A673 (cell line): ENCODE measurements around the gene NPHP4. TPM values are rescaled to one million over a fixed set of nuclear protein-coding genes. Genes with fewer than 3 reads are reported as not detected.

Experiments
- BruUV-seq: library from RNA; stranded (reverse); fragments of 400-500 nt; replicated peaks from 2 replicates; lab custom pipeline; 2021; lab: Mats Ljungman, UMichigan
- CTCF ChIA-PET: fragments of 300-600 bp; sonication (Branson Sonifier 250); formaldehyde crosslinking; loops from one replicate; lab custom pipeline; 2022; ENCODE audit warnings: antibody characterized with exemption; lab: Charles Lee
- POLR2A ChIA-PET: fragments of 300-600 bp; sonication (Branson Sonifier 250); formaldehyde crosslinking; loops from one replicate; lab custom pipeline; 2022; ENCODE audit warnings: antibody characterized with exemption; ENCODE audit not compliant: low non-redundant PET; lab: Charles Lee
- DNase-seq: peaks from one replicate; pipeline ENCODE4 v3.0.0-alpha.2; 2015; ENCODE audit warnings: low spot score
- H3K27ac ChIP-seq: fragments of 200-600 bp; sonication (generic); 2 replicates; pipeline ENCODE4 v1.5.1; 2016; ENCODE audit warnings: mixed run types, low read depth, mild to moderate bottlenecking, mixed read lengths, antibody characterized with exemption, low read length; ENCODE audit not compliant: poor library complexity, severe bottlenecking
- H3K27me3 ChIP-seq: fragments of 200-600 bp; sonication (generic); replicated peaks from 2 replicates; pipeline ENCODE4 v1.6.1; 2017; ENCODE audit warnings: mixed run types, low read depth, mild to moderate bottlenecking, mixed read lengths, antibody characterized with exemption, low read length; ENCODE audit not compliant: insufficient read depth, poor library complexity
- H3K36me3 ChIP-seq: fragments of 200-600 bp; sonication (generic); 2 replicates; pipeline ENCODE4 v1.6.1; 2016; ENCODE audit warnings: mixed run types, mild to moderate bottlenecking, mixed read lengths, antibody characterized with exemption, low read length; ENCODE audit not compliant: insufficient read depth, poor library complexity, severe bottlenecking
- H3K4me1 ChIP-seq: fragments of 200-600 bp; sonication (generic); 2 replicates; pipeline ENCODE4 v1.6.1; 2017; ENCODE audit warnings: mixed run types, mild to moderate bottlenecking, mixed read lengths, antibody characterized with exemption, low read length; ENCODE audit not compliant: insufficient read depth, poor library complexity, severe bottlenecking
- H3K4me3 ChIP-seq: fragments of 200-600 bp; sonication (generic); 2 replicates; pipeline ENCODE4 v1.5.1; 2016; ENCODE audit warnings: low read depth, mixed run types, mild to moderate bottlenecking, mixed read lengths, low read length; ENCODE audit not compliant: poor library complexity, severe bottlenecking
- H3K9me3 ChIP-seq: fragments of 200-600 bp; sonication (generic); 2 replicates; pipeline ENCODE4 v1.6.1; 2016; ENCODE audit warnings: mixed run types, low read depth, mild to moderate bottlenecking, mixed read lengths, antibody characterized with exemption, low read length; ENCODE audit not compliant: poor library complexity, severe bottlenecking
- CTCF ChIP-seq: fragments of 300-800, 200-600 bp; sonication (generic); conservative IDR thresholded peaks from 2 replicates; pipeline ENCODE4 v1.5.1; 2017; ENCODE audit warnings: low read depth, mild to moderate bottlenecking, antibody characterized with exemption, low read length, moderate library complexity, mixed read lengths
- EZH2 ChIP-seq: fragments of 200-600 bp; sonication (generic); IDR thresholded peaks from 2 replicates; pipeline ENCODE4 v1.6.1; 2017; ENCODE audit warnings: borderline replicate concordance, low read depth, mild to moderate bottlenecking, mixed read lengths, antibody characterized with exemption, low read length; ENCODE audit not compliant: poor library complexity, severe bottlenecking
- intact Hi-C: fragments of 100-400 bp; cut with micrococcal nuclease; formaldehyde crosslinking; loops from one replicate; pipeline ENCODE4 v1.10.0; 2022; ENCODE audit not compliant: unreplicated experiment
- total RNA-seq: library from RNA; stranded (reverse); gene quantifications from 2 replicates; pipeline ENCODE4 v1.2.3, GENCODE V29; 2021

Gene NPHP4
- total RNA-seq, 1 experiment from 2014 or later: 27.6 TPM

DNA sequence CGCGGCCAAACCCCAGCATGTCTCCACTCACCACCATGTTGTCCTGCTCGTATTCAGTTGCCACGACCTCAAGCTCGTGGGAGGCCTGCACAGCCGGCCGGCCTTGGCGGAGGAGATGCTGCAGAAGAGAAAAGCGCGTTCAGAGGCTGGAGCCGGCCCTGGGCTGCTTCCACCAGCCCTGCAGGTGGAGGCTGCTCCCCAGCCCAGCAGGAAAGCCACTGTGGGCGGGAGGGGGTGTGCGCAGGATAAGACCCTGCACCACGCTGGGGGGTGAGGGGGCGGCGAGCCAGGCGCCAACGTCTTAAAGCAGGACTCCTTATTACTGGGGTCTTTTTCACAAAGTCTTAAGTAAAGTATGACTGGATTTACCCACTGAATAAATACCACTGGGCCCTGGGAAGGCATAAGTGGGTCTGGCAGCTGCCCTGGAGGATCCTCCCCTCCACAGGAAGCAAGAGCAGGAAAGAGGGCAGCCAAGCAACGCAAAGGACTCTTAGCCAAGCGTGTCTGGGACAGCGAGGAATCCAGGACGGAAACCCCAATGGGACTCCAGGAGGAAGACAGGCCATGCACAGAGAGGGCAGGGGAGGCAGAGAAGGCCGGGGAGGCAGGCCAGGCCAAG is 104.8 kb downstream of the NPHP4 start:
- no TSS peak for BruUV-seq
- H3K4me1 ChIP-seq: no peaks in the 10 kb centered on the region
- intact Hi-C loops: no loop called here
- TF ChIP-seq CTCF (no peak), EZH2 (no peak)
- H3K36me3 ChIP-seq: no peaks in the 10 kb centered on the region
- DNase-seq: no peak
- no peaks in the 10 kb centered on the region for H3K27me3 ChIP-seq
- POLR2A ChIA-PET: no interaction called here
- CTCF ChIA-PET: no interaction called here
- no peaks in the 10 kb centered on the region for H3K9me3 ChIP-seq
- no peak overlapping the region for H3K27ac ChIP-seq
- H3K4me3 ChIP-seq: no peak overlapping the region

DNA sequence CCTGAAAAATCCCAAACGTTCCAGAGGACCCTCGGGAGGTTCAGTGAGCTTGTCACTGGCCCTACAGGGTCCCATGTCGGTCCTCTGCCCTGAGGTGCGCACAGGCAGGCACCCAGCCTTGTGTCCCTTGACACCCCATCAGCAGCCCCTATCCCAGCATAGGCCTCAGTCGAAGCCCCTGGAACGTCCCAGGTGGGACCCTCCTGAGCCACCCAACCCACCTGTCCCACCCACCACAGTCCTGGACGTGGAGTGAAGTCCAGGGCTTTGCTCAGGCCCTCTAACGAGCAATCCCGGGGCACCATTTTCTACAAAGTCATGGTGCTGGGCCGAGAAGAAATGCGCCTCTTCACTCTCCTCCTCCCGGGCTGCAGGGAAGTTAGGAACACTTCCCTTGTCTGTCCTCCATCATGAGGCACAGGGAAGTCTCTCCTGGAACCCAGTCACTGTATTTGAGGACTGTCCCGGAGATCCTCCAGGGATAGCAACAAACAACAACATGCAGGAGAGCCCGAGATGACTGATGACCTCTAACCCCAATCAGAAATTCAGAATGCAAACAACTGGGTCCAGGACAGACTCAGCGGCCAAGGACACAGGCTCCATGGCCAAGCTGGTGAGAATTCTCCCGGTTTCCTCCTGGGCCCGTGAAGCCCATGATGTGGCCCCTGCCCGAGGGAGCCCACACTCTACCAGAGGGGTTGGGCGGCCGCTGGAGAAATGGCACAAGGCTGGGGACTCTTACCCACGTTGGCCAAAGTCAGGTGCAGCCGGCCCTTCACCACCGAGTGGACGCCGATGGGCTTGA is 105.5 kb downstream of the NPHP4 start:
- no TSS peak for BruUV-seq
- CTCF ChIA-PET: no interaction called here

DNA sequence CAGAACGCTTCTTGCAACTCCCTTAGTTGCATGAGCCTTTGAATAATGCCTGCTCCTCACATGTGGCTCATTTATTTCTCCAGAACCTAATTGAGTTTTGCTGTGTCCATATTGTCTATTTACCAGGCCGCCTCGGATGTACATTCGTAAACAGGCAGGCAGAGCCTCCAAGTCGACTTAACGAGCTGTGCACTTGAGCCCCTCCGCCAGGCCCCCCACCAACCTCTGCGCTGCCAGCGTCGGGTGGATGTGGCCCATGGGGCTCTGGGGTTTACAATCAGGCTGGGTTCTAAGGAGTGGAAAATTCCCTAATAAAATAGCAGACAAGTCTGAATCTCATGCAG is 106.1 kb downstream of the NPHP4 start:
- H3K4me1 ChIP-seq: no peaks in the 10 kb centered on the region
- H3K36me3 ChIP-seq: no peaks in the 10 kb centered on the region
- CTCF ChIA-PET: no interaction called here
- H3K4me3 ChIP-seq: no peak overlapping the region
- no peaks in the 10 kb centered on the region for H3K27me3 ChIP-seq
- H3K27ac ChIP-seq: no peak overlapping the region
- no TSS peak for BruUV-seq
- intact Hi-C loops: no loop called here
- POLR2A ChIA-PET: no interaction called here
- TF ChIP-seq CTCF: no peak
- no peak for TF ChIP-seq EZH2
- no peak for DNase-seq
- no peaks in the 10 kb centered on the region for H3K9me3 ChIP-seq

More for the DNA sequence above, 105.5 kb downstream of the NPHP4 start:
- DNase-seq: no peak
- Histone ChIP-seq H3K27me3 (no peaks in the 10 kb centered on the region), H3K9me3 (no peaks in the 10 kb centered on the region), H3K36me3 (no peaks in the 10 kb centered on the region), H3K4me3 (no peak overlapping the region), H3K27ac (no peak overlapping the region), H3K4me1 (no peaks in the 10 kb centered on the region)
- intact Hi-C loops: no loop called here
- no peak for TF ChIP-seq CTCF
- no peak for TF ChIP-seq EZH2
- POLR2A ChIA-PET: no interaction called here
